LNCAP (cell line): ENCODE results near the gene ATIC.

ENCODE experiments used
- CTCF ChIP-seq: fragments of 450-650 bp; IDR thresholded peaks from 2 replicates; pipeline ENCODE4 v1.5.1; 2017; ENCODE audit warnings: mild to moderate bottlenecking

Gene ATIC

GRCh38 chr2:215358312-215358845 lies 46.5 kb downstream of the ATIC start:
- TF ChIP-seq CTCF = no peak

GRCh38 chr2:215358891-215359575 lies 47.2 kb downstream of the ATIC start:
- TF ChIP-seq CTCF = no peak

GRCh38 chr2:215359576-215359922 lies 47.7 kb downstream of the ATIC start:
- TF ChIP-seq CTCF = no peak

GRCh38 chr2:215360596-215360995 lies 48.7 kb downstream of the ATIC start:
- no peak for TF ChIP-seq CTCF

GRCh38 chr2:215361211-215361875 lies 49.5 kb downstream of the ATIC start:
- no peak for TF ChIP-seq CTCF

GRCh38 chr2:215361876-215362561 lies 50.2 kb downstream of the ATIC start:
- TF ChIP-seq CTCF = no peak

- no peak for TF ChIP-seq CTCF
These were observed 50.7 kb downstream of the ATIC start for GRCh38 chr2:215362562-215362904.
